ENCODE data around the gene CLEC10A. TPM values are rescaled to one million over a fixed set of nuclear protein-coding genes. Genes with fewer than 3 reads are reported as not detected.
A peak's percentile ranks its signal among the peaks of the same experiment; 100 is the strongest.

CLEC10A gene
- polyA plus RNA-seq (2012; ENCODE audit: insufficient read length, low read depth) = not detected

GRCh38 chr17:7079581-7080455 lies at the start of gene CLEC10A:
Gene CLEC10A, minus strand, starts transcription at chr17:7080251. Its CDS starts 1,439 bp downstream, at chr17:7078812.
- no peak for TF ChIP-seq TAF1 (IDR thresholded peaks at IDR 0.05; ENCODE audit: borderline replicate concordance, insufficient read depth, low read length)
- TF ChIP-seq FOXP2 (optimal IDR thresholded peaks at IDR 0.05; ENCODE audit: borderline replicate concordance, extremely low read depth, extremely low read length, insufficient read depth) = no peak
- TF ChIP-seq, protein P1, sequence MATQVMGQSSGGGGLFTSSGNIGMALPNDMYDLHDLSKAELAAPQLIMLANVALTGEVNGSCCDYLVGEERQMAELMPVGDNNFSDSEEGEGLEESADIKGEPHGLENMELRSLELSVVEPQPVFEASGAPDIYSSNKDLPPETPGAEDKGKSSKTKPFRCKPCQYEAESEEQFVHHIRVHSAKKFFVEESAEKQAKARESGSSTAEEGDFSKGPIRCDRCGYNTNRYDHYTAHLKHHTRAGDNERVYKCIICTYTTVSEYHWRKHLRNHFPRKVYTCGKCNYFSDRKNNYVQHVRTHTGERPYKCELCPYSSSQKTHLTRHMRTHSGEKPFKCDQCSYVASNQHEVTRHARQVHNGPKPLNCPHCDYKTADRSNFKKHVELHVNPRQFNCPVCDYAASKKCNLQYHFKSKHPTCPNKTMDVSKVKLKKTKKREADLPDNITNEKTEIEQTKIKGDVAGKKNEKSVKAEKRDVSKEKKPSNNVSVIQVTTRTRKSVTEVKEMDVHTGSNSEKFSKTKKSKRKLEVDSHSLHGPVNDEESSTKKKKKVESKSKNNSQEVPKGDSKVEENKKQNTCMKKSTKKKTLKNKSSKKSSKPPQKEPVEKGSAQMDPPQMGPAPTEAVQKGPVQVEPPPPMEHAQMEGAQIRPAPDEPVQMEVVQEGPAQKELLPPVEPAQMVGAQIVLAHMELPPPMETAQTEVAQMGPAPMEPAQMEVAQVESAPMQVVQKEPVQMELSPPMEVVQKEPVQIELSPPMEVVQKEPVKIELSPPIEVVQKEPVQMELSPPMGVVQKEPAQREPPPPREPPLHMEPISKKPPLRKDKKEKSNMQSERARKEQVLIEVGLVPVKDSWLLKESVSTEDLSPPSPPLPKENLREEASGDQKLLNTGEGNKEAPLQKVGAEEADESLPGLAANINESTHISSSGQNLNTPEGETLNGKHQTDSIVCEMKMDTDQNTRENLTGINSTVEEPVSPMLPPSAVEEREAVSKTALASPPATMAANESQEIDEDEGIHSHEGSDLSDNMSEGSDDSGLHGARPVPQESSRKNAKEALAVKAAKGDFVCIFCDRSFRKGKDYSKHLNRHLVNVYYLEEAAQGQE (IDR thresholded peaks at IDR 0.05; ENCODE audit: insufficient read depth in 1 of 2, low read depth in 2 of 2, low read length in 2 of 2) = no peak
- no peak for TF ChIP-seq POLR2AphosphoS5 (IDR thresholded peaks at IDR 0.05; ENCODE audit: low read depth, low read length)
- TF ChIP-seq SIN3A (IDR thresholded peaks at IDR 0.05; ENCODE audit: borderline replicate concordance, insufficient read depth, low read length) = no peak

DNA sequence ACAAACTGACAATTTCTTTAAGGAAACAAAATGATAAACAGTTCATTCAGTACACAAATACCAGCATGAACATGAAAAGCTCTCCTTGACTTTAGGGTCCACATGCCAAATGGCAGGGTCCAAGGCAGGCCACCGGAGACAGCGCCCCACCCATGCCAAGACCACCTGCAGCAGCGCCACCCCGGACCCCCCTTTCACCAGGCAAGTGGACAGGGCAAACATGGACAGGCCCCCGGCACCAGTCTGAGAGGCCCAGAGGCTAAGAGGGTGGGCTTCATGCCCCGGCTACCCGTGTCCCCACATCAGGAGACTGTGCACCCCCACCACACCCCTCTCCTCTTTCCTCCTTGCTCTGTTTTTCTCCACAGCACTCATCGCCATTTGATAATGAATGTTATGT lies 49.3 kb upstream of the CLEC10A start:
- TF ChIP-seq FOXP2 (optimal IDR thresholded peaks at IDR 0.05; ENCODE audit: borderline replicate concordance, extremely low read depth, extremely low read length, insufficient read depth) (no peak), SIN3A (IDR thresholded peaks at IDR 0.05; ENCODE audit: borderline replicate concordance, insufficient read depth, low read length) (no peak), POLR2AphosphoS5 (IDR thresholded peaks at IDR 0.05; ENCODE audit: low read depth, low read length) (no peak), TAF1 (IDR thresholded peaks at IDR 0.05; ENCODE audit: borderline replicate concordance, insufficient read depth, low read length) (no peak)
- TF ChIP-seq, protein P1 (IDR thresholded peaks at IDR 0.05; ENCODE audit: insufficient read depth in 1 of 2, low read depth in 2 of 2, low read length in 2 of 2) = no peak

GRCh38 chr17:7128160-7128559 lies 48.1 kb upstream of the CLEC10A start:
- no peak for TF ChIP-seq POLR2AphosphoS5 (IDR thresholded peaks at IDR 0.05; ENCODE audit: low read depth, low read length)
- TF ChIP-seq, protein P1 (IDR thresholded peaks at IDR 0.05; ENCODE audit: insufficient read depth in 1 of 2, low read depth in 2 of 2, low read length in 2 of 2) = peak; percentile 45 to 56; a peak in 1 of 4 replicates

GRCh38 chr17:7124923-7125322 lies 44.9 kb upstream of the CLEC10A start:
- TF ChIP-seq SIN3A (IDR thresholded peaks at IDR 0.05; ENCODE audit: borderline replicate concordance, insufficient read depth, low read length) (no peak), TAF1 (IDR thresholded peaks at IDR 0.05; ENCODE audit: borderline replicate concordance, insufficient read depth, low read length) (no peak), POLR2AphosphoS5 (IDR thresholded peaks at IDR 0.05; ENCODE audit: low read depth, low read length) (no peak), FOXP2 (optimal IDR thresholded peaks at IDR 0.05; ENCODE audit: borderline replicate concordance, extremely low read depth, extremely low read length, insufficient read depth) (no peak)
- TF ChIP-seq, protein P1 (IDR thresholded peaks at IDR 0.05; ENCODE audit: insufficient read depth in 1 of 2, low read depth in 2 of 2, low read length in 2 of 2) = no peak
